ENCODE measurements around the gene JUN. TPM values are rescaled to one million over a fixed set of nuclear protein-coding genes. Genes with fewer than 3 reads are reported as not detected.

JUN gene
- total and polyA plus RNA-seq, 3 donors from 2014 or later: 40.9 to 67.8 (median 60.6) TPM

DNA sequence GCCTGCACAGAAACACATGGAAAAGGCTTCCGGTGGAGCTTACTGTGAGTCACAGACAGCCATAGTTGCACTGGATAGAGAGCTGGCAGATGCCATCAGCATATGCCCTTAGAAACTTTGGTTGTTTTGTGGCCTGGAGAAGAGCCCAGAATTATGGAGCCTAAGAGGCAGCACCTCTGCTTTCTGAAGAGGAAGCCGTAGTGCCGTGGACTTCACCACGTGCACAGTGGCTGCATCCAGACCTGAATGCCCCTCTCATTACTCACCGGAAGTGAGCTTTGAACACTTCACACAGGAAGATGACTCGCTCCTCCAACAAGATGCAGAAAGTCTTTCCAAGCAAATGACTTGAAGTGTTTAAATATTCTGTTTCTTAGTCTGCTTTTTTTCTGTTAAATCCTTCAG, 28.4 kb downstream of the JUN start:
- TF ChIP-seq, protein P1, sequence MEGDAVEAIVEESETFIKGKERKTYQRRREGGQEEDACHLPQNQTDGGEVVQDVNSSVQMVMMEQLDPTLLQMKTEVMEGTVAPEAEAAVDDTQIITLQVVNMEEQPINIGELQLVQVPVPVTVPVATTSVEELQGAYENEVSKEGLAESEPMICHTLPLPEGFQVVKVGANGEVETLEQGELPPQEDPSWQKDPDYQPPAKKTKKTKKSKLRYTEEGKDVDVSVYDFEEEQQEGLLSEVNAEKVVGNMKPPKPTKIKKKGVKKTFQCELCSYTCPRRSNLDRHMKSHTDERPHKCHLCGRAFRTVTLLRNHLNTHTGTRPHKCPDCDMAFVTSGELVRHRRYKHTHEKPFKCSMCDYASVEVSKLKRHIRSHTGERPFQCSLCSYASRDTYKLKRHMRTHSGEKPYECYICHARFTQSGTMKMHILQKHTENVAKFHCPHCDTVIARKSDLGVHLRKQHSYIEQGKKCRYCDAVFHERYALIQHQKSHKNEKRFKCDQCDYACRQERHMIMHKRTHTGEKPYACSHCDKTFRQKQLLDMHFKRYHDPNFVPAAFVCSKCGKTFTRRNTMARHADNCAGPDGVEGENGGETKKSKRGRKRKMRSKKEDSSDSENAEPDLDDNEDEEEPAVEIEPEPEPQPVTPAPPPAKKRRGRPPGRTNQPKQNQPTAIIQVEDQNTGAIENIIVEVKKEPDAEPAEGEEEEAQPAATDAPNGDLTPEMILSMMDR (IDR thresholded peaks at IDR 0.05): no peak
- TF ChIP-seq POLR2A (IDR thresholded peaks at IDR 0.05): no peak
- WGBS, 2 donors: 49 to 60% methylated on average over 6 of the region's 6 CpGs
- intact Hi-C loops (cut with DNase I; ENCODE audit: low total_unique reads): no loop called here
- peak; percentile 23 for DNase-seq
- Histone ChIP-seq H3K4me1 (peaks cover 16% of the 10 kb centered on the region), H3K27ac (no peak overlapping the region), H3K27me3 (no peaks in the 10 kb centered on the region), H3K4me3 (no peak overlapping the region), H3K9me3 (no peaks in the 10 kb centered on the region), H3K36me3 (ENCODE audit: low read depth, missing control alignments) (no peaks in the 10 kb centered on the region)

DNA sequence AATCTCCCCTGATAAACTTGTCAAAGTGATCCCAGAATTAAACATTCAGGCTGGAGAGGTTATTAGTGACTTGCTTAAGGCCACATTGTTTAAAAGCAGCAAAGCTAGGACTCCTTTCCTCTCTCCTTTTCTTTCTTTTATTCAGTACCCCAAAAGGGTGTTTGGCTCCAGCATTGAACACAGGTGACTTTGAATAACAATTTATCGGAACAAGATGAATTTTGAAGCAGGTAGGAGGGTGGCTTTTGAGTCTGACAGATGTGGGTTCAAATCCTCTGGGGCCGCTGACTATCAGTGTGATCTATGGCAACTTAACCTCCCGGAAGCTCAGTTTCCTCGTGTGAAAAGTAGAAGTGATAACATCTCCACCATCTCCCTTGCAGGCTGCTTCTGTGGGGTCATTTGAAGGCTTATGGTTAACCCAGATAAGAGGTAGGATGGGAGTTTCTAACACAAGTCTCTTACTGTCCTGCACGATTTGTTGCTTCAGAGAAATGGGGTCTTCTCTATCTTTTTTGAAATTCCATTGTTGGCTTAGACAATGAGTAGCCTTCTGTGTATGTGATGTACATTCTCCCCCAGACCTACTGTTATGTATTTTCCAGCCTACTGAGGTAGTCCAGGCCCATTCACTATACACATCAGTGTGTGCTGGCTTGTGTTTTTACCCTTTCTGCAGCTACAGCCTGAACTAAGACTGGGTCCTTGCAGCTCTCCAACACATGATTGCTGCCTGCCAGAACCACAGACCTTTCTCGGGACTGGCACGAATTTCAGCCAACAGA, 29.0 kb downstream of the JUN start:
- no peak for TF ChIP-seq POLR2A (IDR thresholded peaks at IDR 0.05)
- TF ChIP-seq, protein P1 (IDR thresholded peaks at IDR 0.05): no peak
- no peak for DNase-seq
- Histone ChIP-seq H3K4me3 (no peak overlapping the region), H3K27ac (no peak overlapping the region), H3K36me3 (ENCODE audit: low read depth, missing control alignments) (no peaks in the 10 kb centered on the region), H3K4me1 (peaks cover 16% of the 10 kb centered on the region), H3K27me3 (no peaks in the 10 kb centered on the region), H3K9me3 (no peaks in the 10 kb centered on the region)
- 74 to 77% methylated on average over 7 of the region's 7 CpGs for WGBS, 2 donors
- intact Hi-C loops (cut with DNase I; ENCODE audit: low total_unique reads): no loop called here

DNA sequence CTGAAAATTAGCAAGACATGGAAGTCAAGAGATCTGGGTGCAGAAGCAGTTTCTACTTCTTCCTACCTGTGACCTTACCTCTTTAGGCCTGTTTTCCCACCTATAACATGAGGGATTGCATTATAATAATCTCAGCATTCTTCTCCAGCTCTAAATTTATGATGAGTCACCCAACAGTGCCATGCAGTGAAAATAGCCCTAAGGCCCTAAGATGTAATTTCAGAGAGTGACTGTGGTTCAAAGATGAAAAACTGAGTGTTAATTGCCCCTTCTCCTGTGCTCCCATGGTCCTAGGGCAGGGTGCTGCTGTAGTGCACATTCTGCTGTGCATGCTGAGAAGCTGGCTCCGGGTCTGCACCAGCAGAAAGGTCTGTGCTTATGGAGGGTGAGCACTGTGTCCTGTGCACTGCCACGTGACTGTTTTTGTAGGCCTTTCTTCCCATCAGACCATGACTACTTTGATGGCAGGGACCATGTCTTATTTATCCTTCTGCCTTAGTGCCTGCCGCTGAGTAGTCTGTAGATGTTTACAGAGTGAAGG, 29.7 kb downstream of the JUN start:
- Histone ChIP-seq H3K9me3 (no peaks in the 10 kb centered on the region), H3K4me3 (no peak overlapping the region), H3K36me3 (ENCODE audit: low read depth, missing control alignments) (no peaks in the 10 kb centered on the region), H3K4me1 (peaks cover 16% of the 10 kb centered on the region), H3K27me3 (no peaks in the 10 kb centered on the region), H3K27ac (no peak overlapping the region)
- DNase-seq: no peak
- intact Hi-C loops (cut with DNase I; ENCODE audit: low total_unique reads): no loop called here
- WGBS, 2 donors: 94% methylated on average over 3 of the region's 3 CpGs
- TF ChIP-seq POLR2A (IDR thresholded peaks at IDR 0.05): no peak
- TF ChIP-seq, protein P1 (IDR thresholded peaks at IDR 0.05): no peak

DNA sequence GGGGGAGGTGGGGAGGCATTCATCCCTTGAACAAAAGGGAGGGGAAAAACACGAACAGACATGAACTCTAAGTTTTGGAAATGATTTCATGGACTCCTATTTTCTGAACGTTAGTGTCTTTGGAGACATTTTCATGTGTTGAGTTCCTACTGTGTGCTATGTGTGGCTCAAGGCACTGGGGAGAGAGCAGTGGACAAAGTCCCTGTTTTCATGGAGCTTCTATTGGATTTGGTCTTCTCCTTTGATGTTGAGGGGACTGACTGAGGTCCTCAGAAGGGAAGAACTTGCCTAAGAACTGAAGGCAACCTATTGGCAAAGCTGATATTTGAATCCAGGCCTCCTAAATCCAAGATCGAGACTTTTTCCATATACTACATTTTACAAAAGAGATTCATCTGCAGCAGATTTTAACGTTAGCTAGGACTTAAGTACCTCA, 30.4 kb downstream of the JUN start:
- Histone ChIP-seq H3K27me3 (no peaks in the 10 kb centered on the region), H3K9me3 (no peaks in the 10 kb centered on the region), H3K4me3 (no peak overlapping the region), H3K4me1 (peaks cover 16% of the 10 kb centered on the region), H3K36me3 (ENCODE audit: low read depth, missing control alignments) (no peaks in the 10 kb centered on the region), H3K27ac (no peak overlapping the region)
- WGBS, 2 donors: 41 to 60% methylated on average over 4 of the region's 4 CpGs
- DNase-seq: no peak
- intact Hi-C loops (cut with DNase I; ENCODE audit: low total_unique reads): no loop called here
- TF ChIP-seq, protein P1 (IDR thresholded peaks at IDR 0.05): no peak
- no peak for TF ChIP-seq POLR2A (IDR thresholded peaks at IDR 0.05)
